Measurements from ENCODE around the gene C19orf67.

Gene C19orf67

GRCh38 chr19:14119644-14120496, 34.3 kb upstream of the C19orf67 start:
- peak overlapping the region; percentile 98 for H3K27ac ChIP-seq
- no peak for TF ChIP-seq CTCF (conservative IDR thresholded peaks at IDR 0.05; ENCODE audit: low read depth)
- no peak for DNase-seq (ENCODE audit: low spot score)
- ChIA-PET CTCF (no interaction called here), POLR2A (ENCODE audit: low non-redundant PET) (no interaction called here)

- H3K27ac ChIP-seq, result peak overlapping the region; percentile 98
- no peak for DNase-seq (ENCODE audit: low spot score)
- ChIA-PET CTCF (interaction anchor here (0.7 kb wide), 1 partner anchor 45 kb away, joined by 3 read pairs; no protein-coding TSS in a partner anchor), POLR2A (ENCODE audit: low non-redundant PET) (no interaction called here)
- no peak for TF ChIP-seq CTCF (conservative IDR thresholded peaks at IDR 0.05; ENCODE audit: low read depth)
These were observed 33.6 kb upstream of the C19orf67 start for GRCh38 chr19:14119146-14119545.

- CTCF ChIA-PET, result interaction anchor here (0.7 kb wide), 1 partner anchor 44 kb away, joined by 3 read pairs; no protein-coding TSS in a partner anchor
- peak; percentile 54 for DNase-seq (ENCODE audit: low spot score)
- H3K27ac ChIP-seq, result peak overlapping the region; percentile 98
- no peak for TF ChIP-seq CTCF (conservative IDR thresholded peaks at IDR 0.05; ENCODE audit: low read depth)
- POLR2A ChIA-PET (ENCODE audit: low non-redundant PET), result no interaction called here
These were observed 32.8 kb upstream of the C19orf67 start for GRCh38 chr19:14118165-14119051.

- TF ChIP-seq CTCF (conservative IDR thresholded peaks at IDR 0.05; ENCODE audit: low read depth), result no peak
- H3K27ac ChIP-seq, result peak within 1 kb of the TSS; percentile 98
- ChIA-PET CTCF (no interaction called here), POLR2A (ENCODE audit: low non-redundant PET) (no interaction called here)
- peak; percentile 99 for DNase-seq (ENCODE audit: low spot score)
These were observed 32.1 kb upstream of the C19orf67 start, which contains the start of gene PRKACA for GRCh38 chr19:14117668-14118164. Gene PRKACA, minus strand, starts transcription at chr19:14117762. Its CDS starts 215 bp downstream, at chr19:14117547.

- DNase-seq (ENCODE audit: low spot score), result no peak
- CTCF ChIA-PET, result no interaction called here
- H3K27ac ChIP-seq, result peak overlapping the region; percentile 98
- POLR2A ChIA-PET (ENCODE audit: low non-redundant PET), result no interaction called here
- no peak for TF ChIP-seq CTCF (conservative IDR thresholded peaks at IDR 0.05; ENCODE audit: low read depth)
These were observed 31.5 kb upstream of the C19orf67 start for GRCh38 chr19:14116918-14117578.

- TF ChIP-seq CTCF (conservative IDR thresholded peaks at IDR 0.05; ENCODE audit: low read depth), result no peak
- ChIA-PET POLR2A (ENCODE audit: low non-redundant PET) (no interaction called here), CTCF (no interaction called here)
- H3K27ac ChIP-seq, result peak overlapping the region; percentile 98
- no peak for DNase-seq (ENCODE audit: low spot score)
These were observed 30.9 kb upstream of the C19orf67 start for GRCh38 chr19:14116525-14116917.
